Kidney glomerular epithelial cell (primary cell): Measurements from ENCODE around the gene LRRC45.

Experiments
- DNase-seq: peaks from one replicate; lab custom pipeline; 2025; lab: John Stamatoyannopoulos, UW

LRRC45 gene

DNA sequence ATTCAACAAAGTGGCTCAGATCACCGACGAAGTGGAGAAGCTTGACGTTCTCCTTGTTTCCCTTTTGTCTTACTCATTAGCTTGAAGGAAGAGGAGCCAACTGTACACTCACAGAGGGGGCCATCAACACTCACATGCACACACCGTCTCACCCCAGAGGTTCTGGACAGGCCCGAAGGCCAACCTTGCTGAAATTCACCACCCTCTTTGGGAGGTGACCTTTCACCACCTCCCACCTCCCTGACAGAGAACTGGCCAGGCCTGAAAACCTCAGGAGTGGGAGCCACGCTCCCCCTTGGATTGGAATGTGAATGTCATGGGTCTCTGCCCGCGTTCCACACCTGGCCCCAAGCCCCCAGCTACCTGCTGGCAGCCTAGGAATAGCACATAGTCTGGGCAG lies 12.4 kb downstream of the LRRC45 start:
- peak; percentile 3 for DNase-seq

- no peak for DNase-seq
Measured at GRCh38 chr17:82035956-82036633, 13.0 kb downstream of the LRRC45 start.

- no peak for DNase-seq
Measured at GRCh38 chr17:82036634-82037091, 13.6 kb downstream of the LRRC45 start.

GRCh38 chr17:82037092-82037888 lies 14.2 kb downstream of the LRRC45 start, which contains the start of gene DCXR:
Gene DCXR (minus strand): TSS chr17:82037697. CDS start chr17:82037682, 15 bp downstream.
- peak; percentile 83 for DNase-seq

DNA sequence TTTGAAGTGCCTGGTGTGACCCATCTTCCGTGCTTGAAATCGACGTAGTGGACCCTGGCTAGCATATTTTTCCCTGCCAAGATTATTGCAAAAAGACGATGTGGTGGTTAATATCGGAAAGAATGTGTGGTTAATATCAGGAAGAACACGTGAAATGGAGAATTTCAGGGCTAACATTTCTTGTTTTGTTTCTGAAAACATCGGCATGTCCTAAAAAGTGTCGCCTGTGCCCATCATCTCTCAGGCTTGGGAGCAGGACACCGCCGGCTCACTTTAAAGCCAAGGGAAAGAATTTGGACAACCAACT lies 14.7 kb downstream of the LRRC45 start:
- DNase-seq: no peak

GRCh38 chr17:82038796-82039409 lies 15.8 kb downstream of the LRRC45 start:
- peak; percentile 8 for DNase-seq

DNA sequence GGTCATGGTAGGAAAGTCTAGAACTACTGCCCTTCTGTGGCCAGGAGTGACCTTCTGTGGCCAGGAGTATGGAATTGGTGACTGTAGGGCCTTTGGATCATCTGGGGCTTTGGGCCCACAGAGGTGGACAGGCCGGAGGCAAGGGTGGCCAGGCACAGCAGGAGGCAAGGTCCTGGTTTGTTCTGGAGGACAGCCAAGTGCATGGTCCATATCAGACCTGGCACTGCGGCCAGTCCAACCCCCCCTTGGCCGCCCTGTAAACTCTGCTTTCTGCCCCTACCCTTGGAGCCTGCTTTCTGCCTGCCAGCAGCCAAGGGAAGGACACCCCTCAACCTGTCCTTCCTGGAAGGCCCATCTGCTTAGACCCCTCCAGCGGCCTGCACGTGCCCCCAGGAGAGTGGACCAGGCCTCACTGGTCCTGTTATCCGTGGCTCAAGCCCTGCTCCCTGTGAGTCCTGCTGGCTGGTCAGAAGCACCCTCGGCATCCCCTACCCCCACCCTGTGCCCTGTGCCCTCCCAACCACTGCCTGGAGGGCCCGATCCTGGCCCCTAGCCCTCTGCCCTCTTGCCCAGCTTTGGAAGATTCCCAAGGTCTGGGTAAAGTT lies 16.7 kb downstream of the LRRC45 start:
- no peak for DNase-seq

GRCh38 chr17:82041144-82041814 lies 18.2 kb downstream of the LRRC45 start:
- DNase-seq: no peak

GRCh38 chr17:82042649-82043048 lies 19.5 kb downstream of the LRRC45 start:
- no peak for DNase-seq

- no peak for DNase-seq
Measured at GRCh38 chr17:82043507-82043906, 20.4 kb downstream of the LRRC45 start.

- DNase-seq: no peak
Measured at GRCh38 chr17:82045936-82046484, 22.9 kb downstream of the LRRC45 start.

- no peak for DNase-seq
Measured at GRCh38 chr17:82046903-82047302, 23.8 kb downstream of the LRRC45 start.

- DNase-seq: no peak
Measured at GRCh38 chr17:82047379-82047778, 24.3 kb downstream of the LRRC45 start.

- DNase-seq: no peak
Measured at GRCh38 chr17:82047914-82048570, 24.9 kb downstream of the LRRC45 start.

- no peak for DNase-seq
Measured at GRCh38 chr17:82048571-82048971, 25.5 kb downstream of the LRRC45 start.

DNA sequence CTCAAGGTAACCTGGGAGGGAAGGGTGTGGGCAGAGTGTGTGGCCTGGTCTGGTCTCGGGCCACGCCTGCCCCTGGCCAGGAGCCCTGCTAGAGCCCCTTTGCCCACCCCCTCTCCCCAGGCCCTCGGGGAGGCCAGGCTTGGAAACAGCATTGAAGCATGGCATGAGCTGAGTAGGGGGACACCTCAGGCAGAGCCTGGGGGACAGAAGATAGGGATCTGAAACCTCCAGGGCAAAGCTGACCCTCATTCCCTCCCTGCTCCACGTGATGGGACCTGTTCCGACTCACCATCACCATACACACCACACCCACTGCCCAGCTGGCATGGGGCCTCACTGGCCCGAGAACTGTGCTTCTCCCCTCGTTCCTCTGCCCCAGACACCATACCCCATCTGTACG lies 26.0 kb downstream of the LRRC45 start:
- DNase-seq: no peak

DNA sequence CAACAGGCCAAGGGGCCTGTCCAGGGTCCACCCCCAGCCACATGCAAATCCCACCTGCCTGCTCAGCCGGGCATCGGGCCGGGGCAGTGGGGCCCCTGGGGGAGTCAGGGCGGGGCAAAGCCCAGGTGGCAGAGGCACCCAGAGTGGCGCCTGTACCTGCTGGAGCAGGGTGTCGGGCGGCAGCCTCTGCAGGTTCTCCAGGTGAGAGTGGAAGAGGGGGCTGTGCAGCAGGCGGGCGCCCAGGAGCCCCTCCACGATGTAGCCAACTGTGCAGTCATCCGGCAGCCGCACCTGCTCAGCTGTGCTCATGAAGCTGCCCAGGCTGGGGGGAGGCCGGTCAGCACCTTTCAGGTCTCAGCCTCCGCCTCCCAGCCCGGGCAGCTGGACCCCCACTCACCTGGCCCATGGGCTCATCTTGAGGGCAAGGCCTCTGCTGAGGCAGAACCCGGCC lies 26.4 kb downstream of the LRRC45 start:
- DNase-seq: no peak

DNA sequence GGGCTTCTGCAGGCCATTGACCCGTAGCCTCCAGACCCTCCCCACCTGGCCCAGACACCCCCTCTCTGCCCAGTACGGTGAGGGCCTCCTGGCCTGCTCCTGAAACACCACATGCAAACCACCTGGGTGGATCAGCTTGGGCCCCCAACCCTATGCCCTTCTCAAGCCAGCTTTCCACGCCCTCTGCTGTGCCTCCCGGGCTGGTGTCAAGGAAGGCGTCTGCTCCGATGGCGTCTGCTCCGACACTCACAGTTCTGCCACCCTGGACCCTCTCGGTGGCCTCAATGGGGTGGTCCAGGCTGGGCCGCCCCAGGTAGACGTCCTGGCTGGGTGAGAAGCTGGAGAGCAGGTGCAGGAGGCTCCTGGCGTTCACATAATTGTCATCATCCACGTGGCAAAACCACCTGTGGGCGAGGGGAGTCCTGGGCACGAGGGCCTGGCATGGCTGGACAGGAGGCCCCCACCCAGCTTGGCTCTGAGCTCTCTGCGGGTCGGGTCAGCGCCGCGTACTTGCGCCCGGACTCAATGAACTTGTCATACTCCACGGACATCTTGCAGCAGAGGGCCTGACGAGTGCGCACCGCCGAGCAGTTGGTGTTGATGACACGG lies 27.2 kb downstream of the LRRC45 start:
- no peak for DNase-seq

GRCh38 chr17:82050761-82051641 lies 27.9 kb downstream of the LRRC45 start:
- DNase-seq: no peak
